Hematopoietic multipotent progenitor cell treated with erythropoietin and hydrocortisone succinate and interleukin-3 and kit ligand, for 4 days (in vitro differentiated cells): Measurements from ENCODE around the gene GMPR.
"Not testable (repeated sequence)": the region's sequence is repeated elsewhere in the genome, so short reads cannot be mapped to it uniquely, and the experiment has no call there.

Source experiments
- DNase-seq: peaks from one replicate; pipeline ENCODE4 v3.0.0-alpha.2; 2015

The GMPR gene

GRCh38 chr6:16238057-16238962 lies at the start of gene GMPR:
GMPR (plus strand) TSS chr6:16238587; CDS start chr6:16238694, 107 bp downstream.
- DNase-seq, result peak; percentile 95

GRCh38 chr6:16190214-16190613 lies 48.2 kb upstream of the GMPR start:
- DNase-seq, result no peak

GRCh38 chr6:16196260-16196983 lies 42.0 kb upstream of the GMPR start:
- DNase-seq, result no peak

- DNase-seq, result no peak
These were observed 41.3 kb upstream of the GMPR start for GRCh38 chr6:16196984-16197546.

GRCh38 chr6:16198061-16198705 lies 40.2 kb upstream of the GMPR start:
- no peak for DNase-seq

GRCh38 chr6:16199804-16200203 lies 38.6 kb upstream of the GMPR start:
- no peak for DNase-seq

GRCh38 chr6:16200321-16200883 lies 38.0 kb upstream of the GMPR start:
- no peak for DNase-seq

- no peak for DNase-seq
These were observed 36.7 kb upstream of the GMPR start for GRCh38 chr6:16201706-16202105.

- no peak for DNase-seq
These were observed 33.6 kb upstream of the GMPR start for GRCh38 chr6:16204653-16205376.

- no peak for DNase-seq
These were observed 32.8 kb upstream of the GMPR start for GRCh38 chr6:16205377-16206144.

GRCh38 chr6:16206595-16207037 lies 31.8 kb upstream of the GMPR start:
- DNase-seq, result peak; percentile 82

GRCh38 chr6:16208989-16209388 lies 29.4 kb upstream of the GMPR start:
- no peak for DNase-seq

GRCh38 chr6:16209539-16209938 lies 28.8 kb upstream of the GMPR start:
- no peak for DNase-seq

GRCh38 chr6:16212276-16212675 lies 26.1 kb upstream of the GMPR start:
- DNase-seq, result no peak

- no peak for DNase-seq
These were observed 21.8 kb upstream of the GMPR start for GRCh38 chr6:16216501-16217155.

GRCh38 chr6:16217156-16217721 lies 21.1 kb upstream of the GMPR start:
- no peak for DNase-seq

- DNase-seq, result no peak
These were observed 15.6 kb upstream of the GMPR start for GRCh38 chr6:16222826-16223225.

- no peak for DNase-seq
These were observed 15.0 kb upstream of the GMPR start for GRCh38 chr6:16223362-16223761.

GRCh38 chr6:16224409-16224808 lies 14.0 kb upstream of the GMPR start:
- peak; percentile 96 for DNase-seq

GRCh38 chr6:16225062-16225731 lies 13.2 kb upstream of the GMPR start:
- not testable (repeated sequence) for DNase-seq
